GM19455 (cell line): ENCODE results near the gene PHACTR3.

Experiments
- ATAC-seq: cut with Tn5 transposase; IDR thresholded peaks from one replicate; pipeline ENCODE4 v1.9.1; 2021; ENCODE audit not compliant: unreplicated experiment

The PHACTR3 gene

GRCh38 chr20:59688356-59688755 is 84.0 kb downstream of the PHACTR3 start:
- no peak for ATAC-seq

GRCh38 chr20:59688999-59689398 is 84.7 kb downstream of the PHACTR3 start:
- no peak for ATAC-seq

GRCh38 chr20:59690101-59690500 is 85.8 kb downstream of the PHACTR3 start:
- no peak for ATAC-seq

GRCh38 chr20:59690976-59691375 is 86.6 kb downstream of the PHACTR3 start:
- no peak for ATAC-seq

- ATAC-seq: no peak
Measured at GRCh38 chr20:59692139-59692538, 87.8 kb downstream of the PHACTR3 start.

- no peak for ATAC-seq
Measured at GRCh38 chr20:59693587-59693986, 89.2 kb downstream of the PHACTR3 start.

- no peak for ATAC-seq
Measured at GRCh38 chr20:59696476-59696875, 92.1 kb downstream of the PHACTR3 start.

- ATAC-seq: no peak
Measured at GRCh38 chr20:59697068-59697467, 92.7 kb downstream of the PHACTR3 start.

GRCh38 chr20:59698598-59698997 is 94.3 kb downstream of the PHACTR3 start:
- no peak for ATAC-seq

- no peak for ATAC-seq
Measured at GRCh38 chr20:59701236-59701635, 96.9 kb downstream of the PHACTR3 start.

GRCh38 chr20:59703046-59703445 is 98.7 kb downstream of the PHACTR3 start:
- no peak for ATAC-seq

GRCh38 chr20:59705651-59706399 is 101.5 kb downstream of the PHACTR3 start:
- ATAC-seq: no peak

GRCh38 chr20:59706400-59706693 is 102.0 kb downstream of the PHACTR3 start:
- no peak for ATAC-seq

GRCh38 chr20:59708326-59708725 is 104.0 kb downstream of the PHACTR3 start:
- ATAC-seq: no peak

GRCh38 chr20:59709636-59710035 is 105.3 kb downstream of the PHACTR3 start:
- no peak for ATAC-seq

GRCh38 chr20:59718071-59718470 is 113.7 kb downstream of the PHACTR3 start:
- no peak for ATAC-seq

GRCh38 chr20:59718751-59719150 is 114.4 kb downstream of the PHACTR3 start:
- ATAC-seq: no peak

- no peak for ATAC-seq
Measured at GRCh38 chr20:59720013-59720412, 115.7 kb downstream of the PHACTR3 start.

- no peak for ATAC-seq
Measured at GRCh38 chr20:59721386-59721785, 117.0 kb downstream of the PHACTR3 start.

GRCh38 chr20:59723108-59723500 is 118.8 kb downstream of the PHACTR3 start:
- no peak for ATAC-seq

GRCh38 chr20:59723607-59724456 is 119.5 kb downstream of the PHACTR3 start:
- no peak for ATAC-seq
